CD14-positive monocyte (primary cell): ENCODE measurements around the gene CRAT. TPM values are rescaled to one million over a fixed set of nuclear protein-coding genes. Genes with fewer than 3 reads are reported as not detected.

Source experiments
- DNase-seq, 3 donors: peaks; one replicate each; pipeline ENCODE4 v3.0.0-alpha.2; 2011 to 2022
- H2AFZ ChIP-seq: 2 replicates; pipeline ENCODE4 v1.6.0; 2012; ENCODE audit warnings: mild to moderate bottlenecking, low read depth, low read length, inconsistent platforms; ENCODE audit not compliant: insufficient read depth, poor library complexity, severe bottlenecking
- H3K27ac ChIP-seq, 2 donors: 1 replicate in 1 of 2; 2 replicates in 1 of 2; pipeline ENCODE4 v1.5.1; 2012 to 2013; ENCODE audit warnings: low read length in 2 of 2, control low read depth in 1 of 2, inconsistent platforms in 1 of 2, low read depth in 1 of 2, mild to moderate bottlenecking in 1 of 2
- H3K27me3 ChIP-seq, 2 donors: one replicate each; pipeline versions ENCODE4 v1.6.0 to v1.6.1; 2011 to 2013; ENCODE audit warnings: low read length in 2 of 2; ENCODE audit not compliant: control insufficient read depth in 2 of 2, insufficient read depth in 2 of 2
- H3K36me3 ChIP-seq, 2 donors: replicated peaks in 1 of 2; 1 replicate in 1 of 2; 2 replicates in 1 of 2; pipeline versions ENCODE4 v1.5.1 to v1.6.1; 2012 to 2013; ENCODE audit warnings: low read length in 2 of 2, control low read depth in 1 of 2, inconsistent platforms in 1 of 2, mild to moderate bottlenecking in 1 of 2; ENCODE audit not compliant: insufficient read depth in 2 of 2, control insufficient read depth in 1 of 2
- H3K4me1 ChIP-seq, 2 donors: 1 replicate in 1 of 2; 2 replicates in 1 of 2; pipeline versions ENCODE4 v1.5.1 to v1.6.1; 2012 to 2013; ENCODE audit warnings: low read length in 2 of 2, control low read depth in 1 of 2, inconsistent platforms in 1 of 2, mild to moderate bottlenecking in 1 of 2, moderate library complexity in 1 of 2; ENCODE audit not compliant: insufficient read depth in 2 of 2, control insufficient read depth in 1 of 2
- H3K4me2 ChIP-seq: replicated peaks from 2 replicates; pipeline ENCODE3; 2012; ENCODE audit warnings: low read length, moderate library complexity, mild to moderate bottlenecking; ENCODE audit not compliant: poor library complexity, severe bottlenecking; ENCODE audit errors: extremely low read depth
- H3K4me3 ChIP-seq, 3 experiments: fragments of 200-600 bp in 1 of 3; sonication (generic) in 1 of 3; replicated peaks in 1 of 3; 1 replicate in 2 of 3; 2 replicates in 1 of 3; pipeline ENCODE4 v1.5.1; 2011 to 2013; ENCODE audit warnings: low read length in 3 of 3, mild to moderate bottlenecking in 3 of 3, control low read depth in 2 of 3, low read depth in 2 of 3, inconsistent platforms in 1 of 3, moderate library complexity in 1 of 3
- H3K79me2 ChIP-seq: 2 replicates; pipeline ENCODE4 v1.6.0; 2012; ENCODE audit warnings: mild to moderate bottlenecking, control low read depth, inconsistent platforms, low read length, moderate library complexity; ENCODE audit not compliant: insufficient read depth
- H3K9ac ChIP-seq: 2 replicates; pipeline ENCODE4 v1.6.0; 2017; ENCODE audit warnings: low read length, mild to moderate bottlenecking; ENCODE audit not compliant: insufficient read depth, poor library complexity, severe bottlenecking
- H3K9me3 ChIP-seq, 2 donors: replicated peaks in 1 of 2; 1 replicate in 1 of 2; 2 replicates in 1 of 2; pipeline versions ENCODE4 v1.5.1 to v1.6.1; 2012 to 2013; ENCODE audit warnings: low read length in 2 of 2, control low read depth in 1 of 2; ENCODE audit not compliant: control insufficient read depth in 1 of 2, insufficient read depth in 1 of 2
- H4K20me1 ChIP-seq: 2 replicates; pipeline ENCODE4 v1.6.0; 2012; ENCODE audit warnings: mild to moderate bottlenecking, low read length, control low read depth, moderate library complexity; ENCODE audit not compliant: insufficient read depth
- H3K27ac Mint-ChIP-seq, 7 donors: one replicate each; pipeline ENCODE4 v1.8.0; 2020; ENCODE audit warnings: mild to moderate bottlenecking in 7 of 7, mixed read lengths in 7 of 7, moderate library complexity in 6 of 7, inconsistent platforms in 2 of 7
- H3K27me3 Mint-ChIP-seq, 3 donors: one replicate each; pipeline ENCODE4 v1.8.0; 2021 to 2022; ENCODE audit warnings: low read depth in 3 of 3, mild to moderate bottlenecking in 3 of 3, mixed read lengths in 3 of 3, moderate library complexity in 3 of 3, inconsistent platforms in 1 of 3
- H3K36me3 Mint-ChIP-seq, 2 donors: one replicate each; pipeline ENCODE4 v1.8.0; 2020; ENCODE audit warnings: mixed read lengths in 2 of 2, inconsistent platforms in 1 of 2, mild to moderate bottlenecking in 1 of 2
- H3K4me1 Mint-ChIP-seq: one replicate; pipeline ENCODE4 v1.8.0; 2020; ENCODE audit warnings: mild to moderate bottlenecking, mixed read lengths
- H3K4me3 Mint-ChIP-seq, 2 donors: one replicate each; pipeline ENCODE4 v1.8.0; 2020; ENCODE audit warnings: mild to moderate bottlenecking in 2 of 2, mixed read lengths in 2 of 2, moderate library complexity in 1 of 2
- H3K9me3 Mint-ChIP-seq, 7 donors: one replicate each; pipeline ENCODE4 v1.8.0; 2020 to 2022; ENCODE audit warnings: mixed read lengths in 7 of 7, mild to moderate bottlenecking in 6 of 7, moderate library complexity in 6 of 7, inconsistent platforms in 2 of 7
- CTCF ChIP-seq: fragments of 200-600 bp; IDR thresholded peaks from one replicate; pipeline ENCODE4 v1.8.0; 2022; ENCODE audit warnings: antibody characterized with exemption, mild to moderate bottlenecking
- WGBS: methylation state at CpG from one replicate; pipeline ENCODE4 v1.1.5; 2013; ENCODE audit warnings: missing lambda C conversion rate; ENCODE audit not compliant: insufficient coverage; 5-methylcytosine and 5-hydroxymethylcytosine counted together
- intact Hi-C, 2 donors: fragments of 100-400 bp; cut with micrococcal nuclease; formaldehyde crosslinking; loops; one replicate each; pipeline versions ENCODE4 v1.15.0 to v1.15.1; 2023
- polyA plus RNA-seq, 3 donors: library from polyadenylated mRNA; depleted of rRNA in 1 of 3; unstranded in 2 of 3; stranded (reverse) in 1 of 3; fragments of 300-500 nt in 2 of 3; fragments of >200 nt in 1 of 3; fragmentation: Illumina TruSeq in 2 of 3; gene quantifications; 1 replicate in 2 of 3; 2 replicates in 1 of 3; pipeline ENCODE4 v1.2.3, GENCODE V29; 2012 to 2021

CRAT gene
- polyA plus RNA-seq, 3 donors: 12.2 to 19.4 (median 15.0) TPM

GRCh38 chr9:129076640-129077037 is 34.0 kb downstream of the CRAT start:
- no peaks in the 10 kb centered on the region for H3K9me3 Mint-ChIP-seq
- H3K27me3 Mint-ChIP-seq: peaks cover 0 to 4% (median 3%) of the 10 kb centered on the region in 3 donors
- Histone ChIP-seq H3K4me3 (no peak overlapping the region), H3K9ac (no peak overlapping the region), H3K4me2 (no peak overlapping the region), H3K27ac (no peak overlapping the region), H3K9me3 (no peaks in the 10 kb centered on the region), H2AFZ (no peak overlapping the region), H3K36me3 (no peaks in the 10 kb centered on the region), H4K20me1 (no peaks in the 10 kb centered on the region), H3K4me1 (peaks cover 10 to 12% of the 10 kb centered on the region in 2 donors), H3K27me3 (no peaks in the 10 kb centered on the region), H3K79me2 (peaks cover 3% of the 10 kb centered on the region)
- TF ChIP-seq CTCF: no peak
- H3K4me1 Mint-ChIP-seq: peaks cover 10% of the 10 kb centered on the region
- DNase-seq: no peak
- no peak overlapping the region for H3K4me3 Mint-ChIP-seq
- 98% methylated on average over 5 of the region's 11 CpGs for WGBS
- H3K27ac Mint-ChIP-seq: no peak overlapping the region
- H3K36me3 Mint-ChIP-seq: peaks cover 0 to 4% of the 10 kb centered on the region in 2 donors
- intact Hi-C loops: loop anchor here in 1 of 2 donors (5.0 kb wide), 1 partner anchor 39 kb away; the partner anchor contains the start of gene MIGA2

GRCh38 chr9:129075996-129076639 is 34.5 kb downstream of the CRAT start:
- Histone ChIP-seq H3K4me1 (peaks cover 7 to 8% of the 10 kb centered on the region in 2 donors), H2AFZ (no peak overlapping the region), H3K27me3 (no peaks in the 10 kb centered on the region), H3K9me3 (no peaks in the 10 kb centered on the region), H4K20me1 (no peaks in the 10 kb centered on the region), H3K79me2 (no peaks in the 10 kb centered on the region), H3K9ac (no peak overlapping the region), H3K27ac (no peak overlapping the region), H3K36me3 (peaks cover 5% of the 10 kb centered on the region in 2 donors), H3K4me2 (no peak overlapping the region), H3K4me3 (no peak overlapping the region)
- Mint-ChIP-seq H3K27me3 (peaks cover 0 to 4% (median 3%) of the 10 kb centered on the region in 3 donors), H3K4me1 (peaks cover 8% of the 10 kb centered on the region), H3K4me3 (no peak overlapping the region), H3K27ac (no peak overlapping the region), H3K9me3 (no peaks in the 10 kb centered on the region), H3K36me3 (peaks cover 2 to 8% of the 10 kb centered on the region in 2 donors)
- 95% methylated on average over 16 of the region's 16 CpGs for WGBS
- TF ChIP-seq CTCF: no peak
- no peak for DNase-seq
- intact Hi-C loops: loop anchor here in 1 of 2 donors (5.0 kb wide), 1 partner anchor 39 kb away; the partner anchor contains the start of gene MIGA2
